GM10248 (cell line): ENCODE measurements around the gene TMEM129.

Source experiments
- CTCF ChIA-PET: fragments of 300-600 bp; sonication (Branson Sonifier 250); formaldehyde crosslinking; extraction: SDS; loops from one replicate; lab custom pipeline; 2021; ENCODE audit warnings: antibody characterized with exemption; lab: Yijun Ruan, JAX
- POLR2A ChIA-PET: fragments of 350-650 bp; sonication (Branson Sonifier 250); formaldehyde crosslinking; extraction: SDS; loops from one replicate; lab custom pipeline; 2020; ENCODE audit warnings: antibody characterized with exemption; lab: Yijun Ruan, JAX
- DNase-seq: peaks from one replicate; pipeline ENCODE4 v3.0.0; 2012; ENCODE audit errors: extremely low spot score
- TF ChIP-seq, protein P1 (sequence below): IDR thresholded peaks from 2 replicates; pipeline ENCODE4 v1.5.1; 2012; ENCODE audit warnings: mild to moderate bottlenecking, low read depth; ENCODE audit errors: extremely low read depth, missing control alignments, control extremely low read depth

The TMEM129 gene

DNA sequence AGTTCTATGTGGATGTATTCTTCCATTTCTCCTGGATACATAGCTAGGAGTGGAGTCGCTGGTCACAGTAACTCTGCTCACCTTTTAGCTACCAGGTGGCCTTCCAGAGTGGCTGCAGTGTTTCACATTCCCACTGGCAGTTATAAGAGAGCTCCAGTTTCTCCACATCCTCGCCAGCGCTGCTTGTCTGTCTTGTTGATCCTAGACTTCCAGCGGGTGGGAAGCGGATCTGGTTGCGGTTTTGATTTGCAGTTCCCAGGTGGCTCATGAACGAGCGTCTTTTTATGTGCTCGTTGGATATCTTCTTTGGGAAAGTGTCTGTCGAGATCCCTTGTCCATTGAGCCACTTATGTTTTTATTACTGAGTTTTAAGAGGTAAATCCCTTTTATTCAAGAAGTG is 11.8 kb upstream of the TMEM129 start:
- TF ChIP-seq, protein P1, sequence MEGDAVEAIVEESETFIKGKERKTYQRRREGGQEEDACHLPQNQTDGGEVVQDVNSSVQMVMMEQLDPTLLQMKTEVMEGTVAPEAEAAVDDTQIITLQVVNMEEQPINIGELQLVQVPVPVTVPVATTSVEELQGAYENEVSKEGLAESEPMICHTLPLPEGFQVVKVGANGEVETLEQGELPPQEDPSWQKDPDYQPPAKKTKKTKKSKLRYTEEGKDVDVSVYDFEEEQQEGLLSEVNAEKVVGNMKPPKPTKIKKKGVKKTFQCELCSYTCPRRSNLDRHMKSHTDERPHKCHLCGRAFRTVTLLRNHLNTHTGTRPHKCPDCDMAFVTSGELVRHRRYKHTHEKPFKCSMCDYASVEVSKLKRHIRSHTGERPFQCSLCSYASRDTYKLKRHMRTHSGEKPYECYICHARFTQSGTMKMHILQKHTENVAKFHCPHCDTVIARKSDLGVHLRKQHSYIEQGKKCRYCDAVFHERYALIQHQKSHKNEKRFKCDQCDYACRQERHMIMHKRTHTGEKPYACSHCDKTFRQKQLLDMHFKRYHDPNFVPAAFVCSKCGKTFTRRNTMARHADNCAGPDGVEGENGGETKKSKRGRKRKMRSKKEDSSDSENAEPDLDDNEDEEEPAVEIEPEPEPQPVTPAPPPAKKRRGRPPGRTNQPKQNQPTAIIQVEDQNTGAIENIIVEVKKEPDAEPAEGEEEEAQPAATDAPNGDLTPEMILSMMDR, result no peak
- ChIA-PET POLR2A (no interaction called here), CTCF (interaction anchor here (1.0 to 18.5 kb wide), 3 partner anchors 10 to 40 kb away, joined by 3 to 374 read pairs (median 13); no protein-coding TSS in a partner anchor)

DNA sequence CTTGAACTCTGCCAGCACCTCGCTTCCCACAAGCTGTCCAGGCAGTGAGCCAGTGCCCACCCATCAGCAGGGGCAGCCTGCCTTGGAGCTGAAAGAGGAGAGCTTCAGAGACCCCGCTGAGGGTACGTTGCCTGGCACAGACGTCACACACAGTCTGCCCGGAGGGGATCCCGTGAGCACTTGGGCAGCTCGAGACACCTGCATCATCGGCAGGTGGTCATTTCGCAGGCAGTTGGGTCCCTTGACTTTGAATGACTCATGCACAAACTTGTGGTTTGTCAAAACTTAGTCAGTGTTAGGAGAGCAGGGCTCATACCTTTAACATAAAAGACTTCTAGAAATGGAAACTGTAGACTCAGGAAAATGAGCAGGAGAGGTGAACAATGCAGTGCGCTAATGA is 10.1 kb upstream of the TMEM129 start:
- ChIA-PET POLR2A (no interaction called here), CTCF (interaction anchor here (0.8 to 18.5 kb wide), 6 partner anchors 9 to 78 kb away, joined by 3 to 374 read pairs (median 5); partner anchors contain the start of gene TMEM129)
- TF ChIP-seq, protein P1, result no peak
- DNase-seq, result no peak

More for the DNA sequence above, 11.8 kb upstream of the TMEM129 start:
- DNase-seq, result no peak

DNA sequence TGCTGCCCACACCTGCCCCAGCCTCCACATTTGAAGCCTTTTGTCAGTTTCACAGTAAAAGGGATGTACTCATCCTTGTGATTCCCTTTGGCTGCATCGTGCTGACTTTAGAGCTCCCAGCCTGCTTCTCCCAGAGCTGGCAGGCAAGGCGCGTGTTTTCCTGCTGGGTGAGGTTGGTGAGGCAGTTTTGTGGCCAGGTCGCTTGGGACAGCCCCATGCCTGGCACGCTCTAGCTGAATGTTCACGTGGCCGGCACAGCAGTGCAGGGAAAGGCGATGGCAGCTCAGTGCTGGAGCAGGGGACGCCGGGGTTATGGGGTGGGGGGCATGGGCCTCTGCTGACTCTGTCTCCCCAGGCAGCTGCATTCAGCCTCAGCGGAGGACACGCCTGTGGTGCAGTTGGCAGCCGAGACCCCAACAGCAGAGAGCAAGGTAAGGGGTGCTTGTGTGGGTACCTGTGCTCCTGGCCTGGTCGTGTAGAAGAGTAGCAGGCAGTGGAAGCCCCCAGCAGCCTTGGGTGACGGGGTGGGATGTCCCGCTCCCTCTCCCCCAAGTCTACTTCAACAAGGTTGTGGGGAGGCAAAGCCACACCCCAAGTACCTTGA is 9.5 kb upstream of the TMEM129 start:
- TF ChIP-seq, protein P1, result no peak
- POLR2A ChIA-PET, result no interaction called here
- CTCF ChIA-PET, result interaction anchor here (0.7 to 18.5 kb wide), 15 partner anchors 10 to 170 kb away, joined by 3 to 374 read pairs (median 5); partner anchors contain the start of gene TMEM129
- DNase-seq, result no peak

DNA sequence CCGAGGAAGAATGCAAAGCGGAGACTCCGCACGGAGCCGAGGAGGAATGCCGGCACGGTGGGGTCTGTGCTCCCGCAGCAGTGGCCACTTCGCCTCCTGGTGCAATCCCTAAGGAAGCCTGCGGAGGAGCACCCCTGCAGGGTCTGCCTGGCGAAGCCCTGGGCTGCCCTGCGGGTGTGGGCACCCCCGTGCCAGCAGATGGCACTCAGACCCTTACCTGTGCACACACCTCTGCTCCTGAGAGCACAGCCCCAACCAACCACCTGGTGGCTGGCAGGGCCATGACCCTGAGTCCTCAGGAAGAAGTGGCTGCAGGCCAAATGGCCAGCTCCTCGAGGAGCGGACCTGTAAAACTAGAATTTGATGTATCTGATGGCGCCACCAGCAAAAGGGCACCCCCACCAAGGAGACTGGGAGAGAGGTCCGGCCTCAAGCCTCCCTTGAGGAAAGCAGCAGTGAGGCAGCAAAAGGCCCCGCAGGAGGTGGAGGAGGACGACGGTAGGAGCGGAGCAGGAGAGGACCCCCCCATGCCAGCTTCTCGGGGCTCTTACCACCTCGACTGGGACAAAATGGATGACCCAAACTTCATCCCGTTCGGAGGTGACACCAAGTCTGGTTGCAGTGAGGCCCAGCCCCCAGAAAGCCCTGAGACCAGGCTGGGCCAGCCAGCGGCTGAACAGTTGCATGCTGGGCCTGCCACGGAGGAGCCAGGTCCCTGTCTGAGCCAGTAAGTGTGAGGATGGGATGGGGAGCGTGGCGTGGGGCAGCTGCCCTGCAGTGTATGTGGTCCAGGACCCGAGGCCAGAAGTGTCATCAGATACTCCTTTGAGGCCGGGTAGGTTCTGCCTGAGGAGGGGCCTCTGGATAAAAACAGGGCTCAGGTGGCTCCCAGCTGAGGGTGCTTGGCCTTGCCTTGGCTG is 7.2 kb upstream of the TMEM129 start:
- no peak for DNase-seq
- ChIA-PET CTCF (interaction anchor here (1.9 to 18.5 kb wide), 6 partner anchors 15 to 172 kb away, joined by 4 to 374 read pairs (median 14); partner anchors contain the start of gene SLBP), POLR2A (no interaction called here)
- TF ChIP-seq, protein P1, result no peak

DNA sequence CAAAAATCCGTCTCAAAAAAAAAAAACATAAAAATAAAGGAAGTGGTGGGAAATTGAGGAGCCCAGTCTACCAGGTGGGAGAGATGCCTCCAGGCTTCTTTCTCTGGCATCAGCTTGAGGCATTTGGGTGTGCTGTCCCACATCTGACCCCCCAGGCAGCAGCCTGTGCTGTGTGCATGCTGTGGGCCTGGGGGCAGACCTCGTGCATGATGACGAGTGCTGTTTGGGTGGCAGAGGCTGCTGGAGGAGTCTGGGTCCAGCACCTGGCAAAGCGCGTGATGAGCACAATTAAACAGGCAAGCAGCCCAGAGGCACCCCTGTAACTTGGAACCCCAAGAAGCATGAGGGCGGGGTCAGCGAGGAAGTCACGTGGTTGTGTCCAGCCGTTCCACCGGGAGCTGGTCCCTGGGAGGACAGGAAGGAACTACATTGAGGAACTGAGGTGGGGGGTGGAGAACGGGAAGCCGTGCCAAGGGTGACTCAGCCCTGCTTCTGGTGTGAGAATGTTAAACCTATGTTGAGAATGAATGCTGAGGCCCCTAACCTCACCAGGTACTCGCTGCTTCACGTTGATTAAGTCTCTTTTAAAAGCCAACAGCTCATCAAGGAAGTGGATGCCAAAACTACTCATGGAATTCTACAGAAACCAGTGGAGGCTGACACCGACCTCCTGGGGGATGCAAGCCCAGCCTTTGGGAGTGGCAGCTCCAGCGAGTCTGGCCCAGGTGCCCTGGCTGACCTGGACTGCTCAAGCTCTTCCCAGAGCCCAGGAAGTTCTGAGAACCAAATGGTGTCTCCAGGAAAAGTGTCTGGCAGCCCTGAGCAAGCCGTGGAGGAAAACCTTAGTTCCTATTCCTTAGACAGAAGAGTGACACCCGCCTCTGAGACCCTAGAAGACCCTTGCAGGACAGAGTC is 6.3 kb upstream of the TMEM129 start:
- TF ChIP-seq, protein P1, result no peak
- DNase-seq, result no peak
- ChIA-PET CTCF (interaction anchor here (1.2 to 18.5 kb wide), 10 partner anchors 9 to 87 kb away, joined by 3 to 374 read pairs (median 8); partner anchors contain the start of gene SLBP), POLR2A (no interaction called here)
